Testis (tissue), 2 donors: ENCODE data around the gene VGLL4.

Experiments used
- CTCF ChIP-seq, 3 experiments: fragments of 450-650 bp in 2 of 3; fragments of 200-600 bp in 1 of 3; sonication (generic) in 1 of 3; IDR thresholded peaks; one replicate each; pipeline ENCODE4 v1.5.1; 2016 to 2019; ENCODE audit warnings: antibody characterized with exemption in 3 of 3, mild to moderate bottlenecking in 2 of 3, moderate library complexity in 1 of 3
- POLR2A ChIP-seq: fragments of 450-650 bp; IDR thresholded peaks from one replicate; pipeline ENCODE4 v1.6.1; 2017; ENCODE audit warnings: antibody characterized with exemption, mild to moderate bottlenecking, moderate library complexity

DNA sequence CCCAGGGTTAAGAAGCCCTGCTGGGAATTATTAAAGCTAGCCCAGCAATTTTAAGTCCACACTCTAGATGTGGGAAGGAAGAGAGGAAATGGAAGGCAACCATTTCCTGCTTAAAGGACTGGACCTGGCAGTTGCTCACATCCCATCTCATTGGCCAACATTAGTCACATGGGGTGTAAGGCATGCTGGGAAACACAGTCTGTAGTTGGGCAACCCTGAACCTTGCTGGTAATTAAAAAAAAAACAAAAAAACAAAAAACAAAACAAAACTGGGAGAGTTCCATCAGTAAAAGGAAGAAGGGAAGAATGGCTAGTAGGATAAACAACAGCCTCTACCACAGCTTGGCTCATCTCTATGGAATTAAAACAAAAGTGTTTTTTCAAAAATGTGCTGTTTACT, 136.0 kb downstream of the VGLL4 start:
- TF ChIP-seq CTCF (IDR thresholded peaks at IDR 0.05), result no peak
- no peak for TF ChIP-seq POLR2A
